Measurements from ENCODE around the gene DOC2A.

Gene DOC2A

DNA sequence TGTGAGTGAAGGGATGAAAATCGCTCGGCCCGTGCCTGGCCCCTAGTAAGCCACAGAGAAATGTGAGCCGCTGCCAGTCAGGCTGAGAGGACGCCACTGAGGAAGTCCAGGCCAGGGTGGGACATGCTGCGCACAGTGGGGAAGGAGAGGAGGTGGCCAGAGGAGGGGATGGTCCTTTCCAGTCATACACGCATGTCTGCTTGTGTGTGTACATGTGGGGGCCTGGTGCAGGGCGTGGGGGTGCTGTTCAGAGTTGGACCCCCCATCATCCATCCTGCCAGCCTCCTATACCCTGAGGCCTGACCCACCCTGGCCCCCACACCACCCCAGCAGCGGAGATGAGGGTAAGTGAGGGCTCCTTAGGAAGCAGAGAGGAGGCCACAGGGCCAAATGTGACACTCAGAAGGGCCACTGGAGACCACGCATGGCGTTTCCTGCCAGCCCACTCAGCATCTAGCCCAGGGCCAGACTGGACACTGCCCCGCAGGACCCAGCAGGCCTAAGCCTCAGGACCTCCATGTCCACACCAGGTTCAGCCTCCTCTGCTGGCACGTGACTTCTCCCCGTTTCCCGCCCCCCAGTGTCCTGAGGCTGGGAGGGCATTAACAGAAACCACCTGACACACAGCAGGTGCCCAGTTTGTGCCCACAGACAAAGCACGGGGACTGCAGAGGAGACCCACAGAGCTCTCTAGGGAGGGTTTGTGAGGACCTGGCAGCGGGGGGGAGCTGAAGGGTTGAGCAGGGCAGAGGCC is 7.0 kb downstream of the DOC2A start:
- DNase-seq: no peak

DNA sequence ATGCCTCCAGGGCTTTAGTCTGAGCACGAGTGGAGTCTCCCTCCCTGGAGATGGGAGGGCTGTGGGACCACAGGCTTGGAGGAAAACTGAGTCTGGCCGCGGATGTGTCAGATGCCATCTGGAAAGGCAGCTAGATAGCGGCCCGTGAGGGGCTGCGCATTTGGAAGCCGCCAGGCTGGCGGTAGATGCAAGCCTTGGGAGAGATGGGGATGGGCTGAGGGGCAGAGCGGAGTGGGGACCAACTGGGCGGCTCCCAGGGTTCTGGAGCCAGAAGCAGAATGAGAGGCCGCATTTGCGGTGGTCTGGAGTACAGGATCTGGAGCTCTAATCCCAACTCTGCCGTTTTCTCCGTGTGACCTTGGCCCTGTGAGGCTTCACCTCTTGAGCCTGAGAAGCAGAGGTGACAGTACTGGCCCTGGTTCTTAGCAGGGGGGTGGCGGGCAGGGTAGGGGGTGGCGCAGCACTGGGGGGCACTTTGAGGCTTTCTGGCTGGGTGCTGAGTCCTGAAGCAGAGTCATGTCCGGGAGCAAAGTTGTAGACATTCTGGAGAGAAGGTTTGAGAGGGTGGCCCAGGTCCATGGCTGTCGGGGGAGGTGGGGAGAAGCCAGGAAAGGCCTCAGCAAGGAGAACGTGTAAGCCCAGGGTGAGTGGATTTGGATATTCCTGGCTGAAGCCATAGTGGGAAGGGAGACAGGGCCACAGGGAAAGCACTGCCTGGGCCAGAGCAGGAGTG is 8.0 kb downstream of the DOC2A start:
- no peak for DNase-seq

DNA sequence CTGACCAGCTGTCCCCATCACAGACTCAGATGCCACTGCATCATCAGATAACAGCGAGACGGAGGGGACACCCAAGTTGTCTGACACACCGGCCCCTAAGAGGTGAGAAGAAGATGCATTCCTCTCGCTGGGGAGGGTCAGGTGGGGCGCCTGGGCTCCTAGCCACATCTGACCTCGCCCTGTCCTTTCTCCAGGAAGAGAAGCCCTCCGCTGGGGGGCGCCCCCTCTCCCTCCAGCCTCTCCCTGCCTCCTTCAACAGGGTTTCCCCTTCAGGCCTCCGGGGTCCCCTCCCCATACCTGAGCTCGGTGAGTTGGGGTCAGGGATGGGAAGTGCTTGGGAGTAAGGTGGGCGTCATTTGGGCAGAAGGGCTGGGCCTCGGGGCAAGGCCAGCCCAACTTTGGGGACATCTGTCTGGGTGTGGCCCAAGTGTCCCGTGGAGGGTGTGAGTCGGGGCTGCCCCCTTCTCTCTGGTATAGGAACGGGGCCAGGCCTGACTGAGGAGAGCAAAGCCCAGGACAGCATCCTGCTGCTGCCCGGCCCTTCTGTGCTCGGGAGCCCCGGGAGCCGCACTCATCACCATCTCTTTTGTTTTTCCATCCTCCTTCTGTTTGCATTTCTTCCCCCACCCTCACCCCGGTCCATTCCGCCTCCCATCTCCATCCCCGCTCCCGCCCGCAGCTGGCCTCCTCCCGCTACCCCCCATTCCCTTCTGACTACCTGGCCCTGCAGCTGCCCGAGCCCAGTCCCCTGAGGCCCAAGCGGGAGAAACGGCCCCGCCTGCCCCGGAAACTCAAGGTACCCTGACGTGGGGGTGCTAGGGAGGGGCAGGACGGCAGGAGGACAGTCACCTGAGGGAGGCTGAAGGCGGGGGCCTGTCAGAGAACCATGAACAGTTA is 9.8 kb downstream of the DOC2A start:
- DNase-seq: no peak

DNA sequence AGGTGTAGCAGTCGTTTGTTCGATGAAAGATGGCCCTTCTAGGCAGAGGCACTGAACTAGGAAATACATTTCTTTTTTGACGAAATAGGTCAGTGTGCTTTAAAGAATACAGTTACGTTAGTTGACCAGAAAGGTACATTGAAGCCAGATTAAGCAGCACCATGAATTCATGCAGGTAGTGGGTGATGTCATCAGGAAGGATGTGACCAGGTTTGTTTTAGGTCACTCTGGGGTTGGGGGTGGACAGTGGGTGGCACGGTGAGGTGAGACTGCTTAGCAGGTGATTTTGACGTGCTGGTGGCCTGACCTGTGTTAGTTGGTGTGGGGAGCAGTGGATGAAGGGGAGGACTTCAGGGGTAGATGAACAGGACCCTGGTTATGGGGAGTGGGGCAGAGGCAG is 11.2 kb downstream of the DOC2A start:
- no peak for DNase-seq

DNA sequence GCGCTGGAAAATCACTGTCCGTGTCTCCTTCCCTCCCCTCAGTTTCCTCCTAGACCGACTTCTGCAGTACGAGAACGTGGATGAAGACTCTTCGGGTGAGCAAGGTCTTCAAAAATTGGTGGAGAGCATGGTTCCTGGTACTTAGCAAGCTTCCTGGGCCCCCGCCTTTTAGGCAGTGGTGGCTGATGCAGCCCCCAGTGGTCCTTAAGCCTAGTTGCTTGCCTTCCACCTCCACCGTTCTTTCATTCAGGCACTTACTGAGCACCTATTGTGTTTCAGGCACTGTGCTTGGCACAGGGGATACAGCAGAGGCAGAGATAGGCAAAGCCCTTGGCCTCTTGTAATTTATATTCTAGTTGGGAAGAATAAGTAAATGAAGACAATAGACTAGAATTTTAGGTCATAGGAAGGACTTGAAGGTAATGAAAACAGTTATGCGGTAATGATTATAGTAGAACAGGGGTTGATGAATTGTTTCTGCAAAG is 14.0 kb downstream of the DOC2A start:
- DNase-seq: no peak

DNA sequence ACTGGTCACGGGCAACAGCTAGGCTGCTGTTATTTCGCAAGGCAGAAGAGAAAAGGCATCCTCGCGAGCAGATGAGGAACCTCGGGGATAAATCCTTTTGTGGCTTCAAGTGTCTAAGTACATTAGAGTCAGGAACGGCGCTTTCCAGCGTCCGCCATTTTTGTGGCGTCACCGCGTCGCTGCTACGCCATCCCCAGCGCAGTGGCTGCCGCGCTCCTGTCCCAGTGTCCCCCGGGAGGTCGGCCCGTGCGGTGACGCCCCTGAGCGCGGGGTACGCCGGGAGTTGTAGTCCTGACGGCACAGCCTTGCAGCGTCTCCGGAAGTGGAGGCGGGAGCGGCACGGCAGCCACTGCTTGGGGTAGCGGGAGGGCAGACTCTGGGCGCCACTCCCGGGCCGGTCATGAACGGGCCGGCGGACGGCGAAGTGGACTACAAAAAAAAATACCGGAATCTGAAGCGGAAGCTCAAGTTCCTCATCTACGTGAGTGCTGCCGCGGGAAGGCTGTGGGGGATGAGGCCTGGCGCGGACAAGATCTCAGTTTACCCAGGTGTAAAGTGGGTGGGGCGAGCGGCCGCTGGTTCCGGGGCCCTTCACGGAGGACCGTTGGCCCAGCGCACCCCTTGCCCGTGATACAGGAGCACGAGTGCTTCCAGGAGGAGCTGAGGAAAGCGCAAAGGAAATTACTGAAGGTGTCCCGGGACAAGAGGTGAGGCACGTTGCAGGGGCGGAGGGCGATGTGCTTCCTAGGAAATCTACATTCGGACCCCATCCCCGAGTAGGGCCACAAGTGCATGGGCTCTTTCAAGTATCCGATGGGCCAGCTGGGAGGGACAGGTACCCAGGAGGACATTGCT is 14.7 kb downstream of the DOC2A start, which contains the start of gene INO80E:
TSS of gene INO80E (plus strand) at position 331 of the 855 bp plus-strand sequence. CDS start at position 401, 70 bp downstream.
- peak; percentile 99 for DNase-seq

DNA sequence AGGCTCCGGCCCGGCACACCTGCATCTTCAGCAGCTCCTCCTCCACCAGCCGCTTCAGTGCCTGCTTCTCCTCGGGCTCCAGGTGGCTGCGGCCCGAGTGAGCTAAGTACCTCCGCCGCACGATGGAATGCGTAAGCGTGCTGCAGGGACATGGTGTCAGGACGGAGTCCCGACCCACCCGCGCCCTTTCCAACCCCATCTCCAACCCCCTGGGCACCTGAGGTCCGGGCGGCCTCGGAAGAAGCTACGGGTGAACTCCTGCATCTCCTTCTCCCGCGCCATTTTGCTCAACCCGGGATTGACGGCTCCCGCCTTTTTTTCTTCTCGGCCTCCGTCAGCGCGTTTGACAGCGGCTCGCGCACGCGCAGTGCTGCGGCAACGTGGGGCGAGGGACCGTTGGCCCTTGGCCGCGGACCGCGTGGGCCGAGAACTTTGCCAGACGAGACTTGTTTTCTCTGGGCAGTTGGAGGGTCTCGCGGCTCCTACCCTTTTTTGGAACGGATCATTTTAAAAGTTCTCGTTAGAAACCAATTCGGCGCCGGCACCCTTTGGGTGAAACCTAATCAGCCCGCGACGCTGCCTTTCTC is 15.4 kb downstream of the DOC2A start, which contains the start of gene HIRIP3:
TSS of gene HIRIP3 (minus strand) at position 294 of the 587 bp plus-strand sequence. CDS start at position 282, 12 bp downstream.
- peak; percentile 84 for DNase-seq

DNA sequence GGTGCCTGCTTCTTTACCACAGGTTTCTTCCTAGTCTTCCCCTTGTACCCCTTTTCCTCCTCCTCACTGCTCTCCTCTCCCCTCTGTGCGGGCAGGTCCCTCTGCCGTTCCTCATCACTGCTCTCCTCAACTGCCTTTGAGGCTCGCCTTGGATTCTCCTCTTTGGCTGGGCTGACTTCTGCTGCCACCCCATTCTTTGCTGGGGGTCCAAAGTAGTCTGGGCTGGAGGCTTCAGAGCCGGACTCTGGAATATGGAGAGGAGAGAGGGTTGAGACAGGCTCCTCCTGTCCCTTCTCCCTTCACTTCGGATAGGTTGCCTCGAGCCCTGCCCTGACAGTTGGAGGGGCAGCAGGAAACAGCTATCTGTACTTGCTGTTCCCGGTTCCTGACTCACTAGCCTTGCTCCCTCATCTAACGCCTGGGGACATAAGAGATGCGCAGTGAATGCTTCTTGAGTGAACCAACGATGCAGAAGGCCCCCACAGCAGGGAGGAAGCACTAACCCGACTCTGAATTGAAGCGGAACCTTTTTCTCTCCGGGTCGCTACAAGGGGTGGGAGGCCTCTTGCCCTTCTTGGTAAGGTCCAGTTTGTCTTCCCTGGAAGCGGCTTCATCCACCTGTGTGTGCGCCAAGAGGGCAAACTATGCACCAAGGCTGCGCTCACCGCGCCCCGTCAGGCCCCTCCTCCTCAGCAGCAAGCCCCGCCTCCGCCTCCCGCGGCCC is 16.1 kb downstream of the DOC2A start:
- peak; percentile 80 for DNase-seq

DNA sequence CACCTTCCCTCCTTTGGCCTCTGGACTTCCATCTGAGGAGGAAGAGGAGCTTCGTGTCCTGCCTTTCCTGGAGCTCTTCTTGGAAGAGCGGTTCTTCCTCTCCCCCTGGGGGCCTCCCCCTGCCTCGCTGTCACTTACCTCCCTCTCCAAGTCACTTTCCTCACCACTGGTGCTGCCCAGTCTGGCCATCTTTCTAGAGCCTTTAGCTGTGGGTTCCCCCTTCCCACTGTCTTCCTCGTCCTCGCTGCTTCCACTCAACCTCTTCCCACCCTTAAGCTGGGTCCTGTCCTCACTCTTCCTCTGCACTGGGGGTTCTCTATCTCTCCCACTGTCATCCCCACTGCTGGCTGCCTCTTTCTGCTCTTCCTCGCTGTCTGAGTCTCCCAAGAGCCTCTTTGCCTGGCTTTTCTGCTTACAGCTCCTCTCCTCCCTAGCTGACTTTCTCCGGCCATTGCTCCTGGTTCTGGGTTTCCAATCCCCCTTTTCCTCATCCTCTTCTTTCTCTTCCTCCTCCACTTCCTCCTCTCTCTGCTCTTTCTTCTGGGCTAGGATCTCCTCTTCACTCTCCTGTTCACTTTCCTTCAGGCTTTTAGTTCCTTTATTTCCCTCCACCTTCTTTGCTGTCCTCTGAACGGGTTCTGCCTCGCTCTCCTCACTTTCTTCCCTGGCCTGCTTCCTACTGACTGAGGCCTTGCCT is 16.8 kb downstream of the DOC2A start:
- no peak for DNase-seq

DNA sequence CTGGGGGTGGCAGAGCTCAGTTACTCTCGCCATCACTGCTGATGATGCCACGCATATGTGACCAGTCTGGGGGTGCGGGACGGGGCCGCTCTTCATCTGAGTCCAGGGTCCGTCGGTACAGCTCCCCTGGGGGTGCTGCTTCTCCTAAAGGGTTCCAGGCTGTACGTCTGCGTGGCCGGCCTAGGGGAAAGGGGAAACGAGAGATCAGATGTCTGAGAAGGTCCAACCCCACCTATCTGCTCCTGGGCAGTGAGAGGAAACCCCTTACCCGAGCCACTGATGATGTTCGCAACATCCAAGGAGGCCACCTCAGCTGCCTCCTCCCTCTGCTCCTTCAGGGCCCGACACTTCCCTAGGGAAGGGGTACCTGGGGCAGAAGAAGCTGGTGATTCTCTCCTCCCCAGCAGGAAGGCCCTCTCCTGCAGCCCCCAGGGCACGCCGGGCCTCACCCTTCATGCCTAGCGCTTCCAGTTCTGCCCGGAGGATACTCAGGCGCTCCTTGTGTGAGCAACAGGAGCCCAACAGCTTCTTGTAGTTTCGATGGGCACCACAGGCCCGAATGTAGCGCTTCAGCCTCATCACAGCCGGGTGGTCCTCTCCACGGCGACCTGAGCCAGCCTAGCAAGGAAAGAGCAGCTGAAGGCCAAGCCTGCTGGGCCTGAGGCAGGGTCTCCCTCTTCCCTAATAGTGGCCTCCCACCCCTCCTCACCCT is 17.5 kb downstream of the DOC2A start:
- no peak for DNase-seq

DNA sequence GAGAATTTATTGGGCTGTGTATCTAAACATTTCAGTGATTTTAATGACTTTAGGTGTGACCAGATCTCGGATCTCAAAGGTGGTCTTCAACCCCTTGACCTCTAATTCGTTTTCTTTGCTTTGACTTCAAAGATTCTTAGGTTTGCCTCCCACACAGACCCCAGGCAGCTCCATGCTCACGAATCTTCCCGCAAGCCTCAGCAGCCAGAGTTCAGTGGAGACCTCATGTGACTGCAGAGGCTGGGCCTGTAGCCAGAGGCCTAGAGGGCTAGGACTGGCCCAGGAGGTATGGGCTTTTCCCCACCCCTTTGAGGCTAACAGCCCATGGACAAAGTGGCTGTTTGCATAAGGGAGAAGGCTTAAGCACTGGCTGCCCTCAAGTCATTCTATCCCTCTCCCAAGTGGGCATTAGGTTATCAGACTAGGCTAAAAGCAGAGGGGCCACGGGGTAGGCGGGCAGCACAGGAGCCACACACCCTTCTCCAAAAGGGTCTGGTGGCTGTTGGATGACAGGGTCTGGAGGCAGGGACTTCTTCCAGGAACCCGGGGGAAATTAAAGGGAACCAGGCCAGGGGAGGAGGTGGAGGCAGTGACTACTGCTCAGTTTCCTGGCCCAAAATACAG is 18.4 kb downstream of the DOC2A start:
- DNase-seq: no peak

DNA sequence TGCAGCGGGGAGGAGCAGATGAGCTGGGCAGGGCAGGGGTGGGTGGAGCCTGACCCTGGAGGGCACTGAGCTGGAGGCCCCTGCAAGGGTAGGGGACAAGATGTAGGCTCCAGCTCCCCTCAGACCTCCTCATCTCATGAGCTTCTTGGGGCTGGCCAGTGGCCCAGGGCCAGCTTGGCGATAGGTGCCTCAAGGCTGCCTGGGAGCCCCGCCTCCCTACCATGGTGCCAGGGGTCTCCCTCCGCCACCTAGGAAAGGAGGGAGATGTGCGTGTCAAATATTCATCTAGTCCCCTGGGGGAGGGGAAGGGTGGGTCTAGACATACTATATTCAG is 19.3 kb downstream of the DOC2A start:
- DNase-seq: no peak

DNA sequence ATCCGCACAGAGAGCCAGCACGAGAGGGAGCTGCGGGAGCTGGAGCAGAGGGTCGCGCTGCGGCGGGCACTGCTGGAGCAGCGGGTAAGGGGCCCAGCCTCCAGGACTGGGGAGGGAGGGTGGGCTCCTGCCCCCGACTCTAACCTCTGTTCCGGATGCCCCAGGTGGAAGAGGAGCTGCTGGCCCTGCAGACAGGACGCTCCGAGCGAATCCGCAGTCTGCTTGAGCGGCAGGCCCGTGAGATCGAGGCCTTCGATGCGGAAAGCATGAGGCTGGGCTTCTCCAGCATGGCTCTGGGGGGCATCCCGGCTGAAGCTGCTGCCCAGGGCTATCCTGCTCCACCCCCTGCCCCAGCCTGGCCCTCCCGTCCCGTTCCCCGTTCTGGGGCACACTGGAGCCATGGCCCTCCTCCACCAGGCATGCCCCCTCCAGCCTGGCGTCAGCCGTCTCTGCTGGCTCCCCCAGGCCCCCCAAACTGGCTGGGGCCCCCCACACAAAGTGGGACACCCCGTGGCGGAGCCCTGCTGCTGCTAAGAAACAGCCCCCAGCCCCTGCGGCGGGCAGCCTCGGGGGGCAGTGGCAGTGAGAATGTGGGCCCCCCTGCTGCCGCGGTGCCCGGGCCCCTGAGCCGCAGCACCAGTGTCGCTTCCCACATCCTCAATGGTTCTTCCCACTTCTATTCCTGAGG is 19.8 kb downstream of the DOC2A start:
- no peak for DNase-seq

DNA sequence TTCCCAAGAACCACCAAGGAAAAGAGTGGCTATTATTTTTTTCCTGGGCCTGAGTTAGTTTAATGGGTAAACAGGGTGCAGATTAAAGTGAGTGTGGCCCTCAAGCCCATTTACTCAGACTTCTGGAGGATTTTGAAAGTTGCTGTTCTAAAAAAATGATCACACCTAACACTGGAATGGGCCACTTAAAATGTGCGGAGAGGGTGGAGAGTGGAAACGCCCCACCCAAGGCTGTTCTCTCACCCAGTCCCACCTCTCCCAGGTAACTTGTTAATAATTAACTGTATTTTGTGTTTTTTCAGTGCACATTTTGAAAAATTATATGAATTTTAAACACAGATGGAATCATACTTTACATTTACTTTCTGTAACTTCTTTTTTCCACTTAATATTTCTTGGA is 20.8 kb downstream of the DOC2A start:
- DNase-seq: no peak

DNA sequence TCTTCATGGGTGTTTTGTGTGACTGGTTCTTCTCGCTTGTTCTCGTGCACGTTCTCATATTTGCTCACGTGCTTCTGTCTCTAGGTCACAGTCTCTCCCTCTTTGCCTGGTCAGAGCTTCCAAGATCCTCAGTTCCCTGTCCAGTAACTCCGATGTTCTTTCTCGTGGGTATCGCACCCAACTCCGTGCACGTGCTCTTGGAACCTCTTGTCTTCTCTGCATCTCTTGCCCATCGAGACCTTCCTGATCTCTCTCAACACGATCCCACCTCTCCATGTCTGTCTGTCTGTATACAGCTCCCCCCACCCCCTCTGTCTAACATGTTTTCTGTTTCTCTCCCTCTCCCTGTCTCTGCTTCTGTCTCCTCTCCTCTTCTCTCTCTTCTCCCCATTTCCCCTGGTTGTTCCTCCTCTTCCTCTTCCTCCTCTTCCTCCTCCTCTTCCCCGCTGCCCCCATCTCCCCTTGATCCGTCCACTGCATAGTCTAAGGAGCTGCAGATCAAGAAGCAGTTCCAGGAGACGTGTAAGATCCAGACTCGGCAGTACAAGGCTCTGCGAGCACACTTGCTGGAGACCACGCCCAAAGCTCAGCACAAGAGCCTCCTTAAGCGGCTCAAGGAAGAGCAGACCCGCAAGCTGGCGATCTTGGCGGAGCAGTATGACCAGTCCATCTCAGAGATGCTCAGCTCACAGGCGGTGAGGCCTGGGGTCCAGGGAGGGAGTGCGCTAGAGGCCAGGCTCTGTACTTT is 21.5 kb downstream of the DOC2A start:
- no peak for DNase-seq

DNA sequence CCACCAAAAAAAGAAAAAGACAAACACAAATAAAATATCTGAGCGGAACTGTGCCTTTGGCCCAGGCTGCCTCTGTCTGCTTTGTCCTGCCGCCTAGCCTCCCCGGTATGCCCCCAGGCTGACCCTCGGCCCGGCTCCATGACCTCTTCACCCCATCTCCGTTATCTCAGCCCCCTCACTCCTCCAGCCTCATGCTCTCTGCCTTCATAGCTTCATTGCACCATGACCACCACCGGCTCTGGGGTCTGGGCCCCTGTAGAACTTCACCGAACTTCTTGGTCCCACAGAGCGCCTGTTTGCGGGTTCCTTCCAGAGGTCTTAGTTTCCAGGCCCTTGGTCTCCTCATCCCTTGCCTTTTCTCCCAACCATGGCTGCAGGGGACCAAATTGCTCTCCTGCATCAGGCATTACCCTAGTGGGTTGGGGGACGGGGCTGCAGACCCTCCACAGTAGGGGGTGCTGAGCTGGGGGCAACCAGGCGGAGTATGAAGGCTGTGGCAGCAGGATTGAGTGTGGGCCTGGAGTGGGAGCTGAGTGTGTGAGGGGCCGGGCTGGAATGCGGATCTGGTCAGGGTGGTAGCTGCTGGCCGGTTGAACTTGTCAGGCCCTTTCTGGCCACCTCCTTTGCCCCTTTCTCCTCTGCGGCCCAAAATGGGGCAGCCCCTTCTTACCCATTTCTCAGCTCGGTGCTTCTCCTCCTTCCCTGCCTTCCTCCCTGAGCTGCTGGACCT is 22.3 kb downstream of the DOC2A start:
- DNase-seq: no peak
